Esophagus squamous epithelium (tissue), 5 donors: ENCODE data around the gene FHIT. TPM values are rescaled to one million over a fixed set of nuclear protein-coding genes. Genes with fewer than 3 reads are reported as not detected.

Source experiments
- DNase-seq: peaks from one replicate; lab custom pipeline; 2025; lab: John Stamatoyannopoulos, UW
- H3K27ac ChIP-seq, 4 donors: fragments of 200-600 bp; sonication (generic); one replicate each; pipeline ENCODE4 v1.5.1; 2016 to 2019; ENCODE audit warnings: mild to moderate bottlenecking in 1 of 4
- H3K27me3 ChIP-seq, 4 donors: fragments of 200-600 bp; sonication (generic); 1 replicate in 3 of 4; 2 replicates in 1 of 4; pipeline versions ENCODE4 v1.5.1 to v1.6.0; 2017 to 2021; ENCODE audit warnings: antibody characterized with exemption in 1 of 4
- H3K36me3 ChIP-seq, 3 donors: fragments of 200-600 bp; sonication (generic); one replicate each; pipeline ENCODE4 v1.5.1; 2016 to 2019
- H3K4me1 ChIP-seq, 3 donors: fragments of 200-600 bp; sonication (generic); one replicate each; pipeline ENCODE4 v1.5.1; 2017 to 2019
- H3K4me3 ChIP-seq, 4 donors: fragments of 200-600 bp; sonication (generic); 1 replicate in 3 of 4; 2 replicates in 1 of 4; pipeline ENCODE4 v1.5.1; 2016 to 2019; ENCODE audit warnings: mild to moderate bottlenecking in 2 of 4, moderate library complexity in 1 of 4
- H3K9me3 ChIP-seq, 3 donors: fragments of 200-600 bp; sonication (generic); one replicate each; pipeline ENCODE4 v1.5.1; 2016 to 2019
- POLR2A ChIP-seq, 4 donors: fragments of 450-650 bp; IDR thresholded peaks; one replicate each; pipeline ENCODE4 v1.6.1; 2017; ENCODE audit warnings: antibody characterized with exemption in 4 of 4, mild to moderate bottlenecking in 4 of 4, moderate library complexity in 3 of 4
- WGBS, 2 donors: methylation state at CpG; one replicate each; pipeline ENCODE4 v1.1.5; 2018; 5-methylcytosine and 5-hydroxymethylcytosine counted together
- intact Hi-C: fragments of 100-400 bp; cut with DNase I; formaldehyde crosslinking; loops from one replicate; pipeline ENCODE4 v1.15.0; 2022
- total RNA-seq, 4 donors: library from RNA; depleted of rRNA; stranded (reverse); fragments of >200 nt; gene quantifications; one replicate each; pipeline ENCODE4 v1.1.0, GENCODE V29; 2016
- TF ChIP-seq, protein P1 (sequence below), 6 experiments: fragments of 450-650 bp in 4 of 6; fragments of 200-600 bp in 2 of 6; sonication (generic) in 2 of 6; IDR thresholded peaks; one replicate each; pipeline ENCODE4 v1.5.1; 2016 to 2019; ENCODE audit warnings: antibody characterized with exemption in 6 of 6, mild to moderate bottlenecking in 4 of 6, moderate library complexity in 4 of 6
- donor health status: DM: yes; HTN: yes; CAD: no.

FHIT gene
- total RNA-seq, 4 donors from 2014 or later, result 0.64 to 5.7 (median 3.1) TPM

DNA sequence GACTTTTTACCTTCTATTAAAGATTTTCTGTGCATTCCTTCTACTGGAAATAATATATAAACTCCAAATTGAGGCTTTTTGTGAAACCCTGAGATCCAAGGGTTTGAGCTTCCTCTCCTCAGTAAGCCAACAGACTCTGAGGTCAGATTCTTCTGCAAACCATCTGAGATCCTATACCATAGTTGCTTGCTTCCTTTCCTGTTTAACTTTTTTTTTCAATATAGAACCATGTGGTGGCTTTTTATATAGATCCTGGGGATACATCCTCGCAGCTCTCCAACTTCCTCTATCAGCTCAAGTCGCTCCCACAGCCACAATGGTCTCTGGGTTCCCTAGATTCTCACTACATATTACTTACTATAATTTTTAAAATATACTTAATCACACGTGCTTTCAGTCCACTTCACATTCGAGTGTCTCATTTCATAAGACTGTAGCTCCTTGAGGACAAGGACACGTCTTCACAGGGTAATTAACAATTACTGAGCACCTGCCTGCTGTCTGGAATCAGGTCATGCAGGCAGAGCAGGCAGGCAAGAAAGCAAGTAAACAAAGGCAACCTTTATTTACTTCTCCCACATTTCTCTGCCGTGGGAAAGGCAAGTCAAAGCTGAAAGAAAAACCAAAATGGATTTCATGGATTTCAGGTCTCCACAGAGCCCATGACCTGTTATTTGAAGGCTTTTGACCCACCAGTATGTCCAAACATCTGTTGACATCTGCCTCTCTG, 941.5 kb downstream of the FHIT start:
- WGBS, 2 donors, result 65 to 82% methylated on average over 6 of the region's 6 CpGs
- no peak overlapping the region for H3K4me3 ChIP-seq
- no peak for TF ChIP-seq POLR2A (IDR thresholded peaks at IDR 0.05)
- TF ChIP-seq, protein P1, sequence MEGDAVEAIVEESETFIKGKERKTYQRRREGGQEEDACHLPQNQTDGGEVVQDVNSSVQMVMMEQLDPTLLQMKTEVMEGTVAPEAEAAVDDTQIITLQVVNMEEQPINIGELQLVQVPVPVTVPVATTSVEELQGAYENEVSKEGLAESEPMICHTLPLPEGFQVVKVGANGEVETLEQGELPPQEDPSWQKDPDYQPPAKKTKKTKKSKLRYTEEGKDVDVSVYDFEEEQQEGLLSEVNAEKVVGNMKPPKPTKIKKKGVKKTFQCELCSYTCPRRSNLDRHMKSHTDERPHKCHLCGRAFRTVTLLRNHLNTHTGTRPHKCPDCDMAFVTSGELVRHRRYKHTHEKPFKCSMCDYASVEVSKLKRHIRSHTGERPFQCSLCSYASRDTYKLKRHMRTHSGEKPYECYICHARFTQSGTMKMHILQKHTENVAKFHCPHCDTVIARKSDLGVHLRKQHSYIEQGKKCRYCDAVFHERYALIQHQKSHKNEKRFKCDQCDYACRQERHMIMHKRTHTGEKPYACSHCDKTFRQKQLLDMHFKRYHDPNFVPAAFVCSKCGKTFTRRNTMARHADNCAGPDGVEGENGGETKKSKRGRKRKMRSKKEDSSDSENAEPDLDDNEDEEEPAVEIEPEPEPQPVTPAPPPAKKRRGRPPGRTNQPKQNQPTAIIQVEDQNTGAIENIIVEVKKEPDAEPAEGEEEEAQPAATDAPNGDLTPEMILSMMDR (IDR thresholded peaks at IDR 0.05), result no peak
- H3K27me3 ChIP-seq, result no peaks in the 10 kb centered on the region
- no peaks in the 10 kb centered on the region for H3K9me3 ChIP-seq
- intact Hi-C loops, result no loop called here
- no peak overlapping the region for H3K27ac ChIP-seq
- no peaks in the 10 kb centered on the region for H3K36me3 ChIP-seq
- no peak for DNase-seq
- H3K4me1 ChIP-seq, result no peaks in the 10 kb centered on the region

DNA sequence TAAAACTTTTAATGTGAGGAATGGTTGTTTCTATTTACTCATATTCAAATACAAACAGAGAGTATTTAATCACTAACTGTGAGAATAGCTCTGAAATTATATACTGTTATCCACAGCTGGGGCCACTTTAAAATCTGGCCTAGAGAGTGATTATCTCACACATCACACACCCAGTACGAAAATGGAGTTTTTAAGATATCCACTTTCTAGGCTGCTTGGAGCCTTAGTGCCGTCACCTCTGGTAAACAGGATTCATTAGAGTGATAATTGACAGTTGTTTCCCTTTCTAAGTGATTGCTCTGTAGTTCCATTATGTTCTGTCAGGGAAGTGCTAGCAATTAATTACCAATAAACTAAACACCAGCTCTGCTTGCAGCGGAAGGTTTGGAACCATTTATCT, 942.4 kb downstream of the FHIT start:
- no peak for DNase-seq
- intact Hi-C loops, result no loop called here
- no peaks in the 10 kb centered on the region for H3K4me1 ChIP-seq
- no peaks in the 10 kb centered on the region for H3K27me3 ChIP-seq
- no peak overlapping the region for H3K27ac ChIP-seq
- TF ChIP-seq, protein P1 (IDR thresholded peaks at IDR 0.05), result no peak
- no peak for TF ChIP-seq POLR2A (IDR thresholded peaks at IDR 0.05)
- H3K36me3 ChIP-seq, result no peaks in the 10 kb centered on the region
- no peak overlapping the region for H3K4me3 ChIP-seq
- 49 to 83% methylated on average over 3 of the region's 3 CpGs for WGBS, 2 donors
- H3K9me3 ChIP-seq, result no peaks in the 10 kb centered on the region

DNA sequence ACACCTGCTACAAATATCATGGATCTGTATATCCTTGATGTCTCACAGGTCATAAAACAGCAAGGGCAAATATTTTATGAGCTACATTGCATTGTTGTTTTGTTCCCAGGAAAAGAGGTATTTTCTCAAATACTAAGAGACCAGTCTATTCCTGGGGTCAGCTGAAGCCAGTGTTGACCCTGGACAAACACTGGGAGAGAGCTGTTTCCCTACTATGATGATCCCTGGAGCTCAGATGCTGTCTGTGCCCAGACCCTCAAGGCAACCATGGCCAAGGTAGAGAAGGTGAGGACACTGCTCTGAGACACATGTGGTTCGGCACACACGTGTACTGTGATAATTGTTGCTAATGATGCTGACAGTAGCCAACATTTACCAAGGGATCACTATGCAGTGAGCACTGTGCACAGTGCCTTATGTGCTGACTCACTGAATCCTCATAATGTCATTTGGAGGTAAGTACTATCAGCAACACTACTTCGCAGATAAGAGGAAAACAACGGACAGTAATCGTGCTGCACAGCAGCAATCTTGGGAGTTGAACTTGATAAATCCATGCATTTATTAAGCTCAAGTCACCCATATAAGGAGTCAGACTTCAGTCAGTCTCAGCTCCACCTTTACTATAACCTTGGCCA, 943.6 kb downstream of the FHIT start:
- Histone ChIP-seq H3K4me1 (no peaks in the 10 kb centered on the region), H3K9me3 (no peaks in the 10 kb centered on the region), H3K27me3 (no peaks in the 10 kb centered on the region), H3K36me3 (no peaks in the 10 kb centered on the region), H3K4me3 (no peak overlapping the region), H3K27ac (no peak overlapping the region)
- intact Hi-C loops, result no loop called here
- no peak for DNase-seq
- TF ChIP-seq, protein P1 (IDR thresholded peaks at IDR 0.05), result no peak
- no peak for TF ChIP-seq POLR2A (IDR thresholded peaks at IDR 0.05)
- 90 to 93% methylated on average over 5 of the region's 5 CpGs for WGBS, 2 donors

DNA sequence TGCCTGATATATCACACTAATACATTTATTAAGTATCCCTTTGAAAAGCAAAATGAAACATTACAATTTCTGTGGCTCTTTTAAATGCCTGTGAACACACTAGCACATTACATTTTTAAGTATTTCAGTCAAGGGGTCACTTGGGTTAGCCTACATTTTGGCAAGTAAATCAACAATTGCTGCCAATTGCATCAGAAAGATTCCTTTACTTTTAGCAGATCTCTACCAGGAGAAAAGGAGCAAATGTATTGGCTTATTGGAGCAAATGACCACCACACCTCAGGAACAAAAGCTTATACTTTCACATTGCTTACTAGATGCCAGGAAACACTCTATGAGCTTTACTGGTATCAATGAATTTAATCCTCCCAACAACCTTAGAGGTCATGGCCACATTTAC, 947.1 kb downstream of the FHIT start:
- Histone ChIP-seq H3K4me1 (no peaks in the 10 kb centered on the region), H3K36me3 (no peaks in the 10 kb centered on the region), H3K27me3 (no peaks in the 10 kb centered on the region), H3K27ac (no peak overlapping the region), H3K9me3 (no peaks in the 10 kb centered on the region), H3K4me3 (no peak overlapping the region)
- no peak for TF ChIP-seq POLR2A (IDR thresholded peaks at IDR 0.05)
- TF ChIP-seq, protein P1 (IDR thresholded peaks at IDR 0.05), result no peak
- intact Hi-C loops, result no loop called here
- DNase-seq, result no peak

DNA sequence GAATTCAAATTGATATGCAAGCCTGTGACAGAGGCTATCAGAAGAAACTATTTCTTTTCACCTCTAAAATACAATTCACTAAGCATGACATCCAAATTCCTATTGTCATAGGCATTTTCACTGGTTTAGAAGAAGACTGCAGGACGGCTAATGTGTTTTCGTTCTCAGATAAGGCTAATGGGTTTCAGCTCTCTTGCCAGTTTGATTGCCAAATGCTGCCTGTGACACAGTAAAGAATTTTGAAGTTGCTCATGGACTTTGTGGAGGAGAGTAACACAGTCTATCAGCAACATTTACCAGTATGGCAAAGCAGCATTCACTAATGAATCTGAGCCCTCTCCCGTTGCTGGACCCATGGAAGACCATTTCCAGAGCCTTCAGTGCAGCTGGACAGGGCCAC, 948.1 kb downstream of the FHIT start:
- Histone ChIP-seq H3K4me3 (no peak overlapping the region), H3K9me3 (no peaks in the 10 kb centered on the region), H3K27me3 (no peaks in the 10 kb centered on the region), H3K27ac (no peak overlapping the region), H3K36me3 (no peaks in the 10 kb centered on the region), H3K4me1 (no peaks in the 10 kb centered on the region)
- TF ChIP-seq POLR2A (IDR thresholded peaks at IDR 0.05), result no peak
- TF ChIP-seq, protein P1 (IDR thresholded peaks at IDR 0.05), result no peak
- DNase-seq, result no peak
- WGBS, 2 donors, result 84 to 90% methylated on average over 3 of the region's 3 CpGs
- intact Hi-C loops, result no loop called here
